ENCODE data around the gene OTOGL.

OTOGL gene

DNA sequence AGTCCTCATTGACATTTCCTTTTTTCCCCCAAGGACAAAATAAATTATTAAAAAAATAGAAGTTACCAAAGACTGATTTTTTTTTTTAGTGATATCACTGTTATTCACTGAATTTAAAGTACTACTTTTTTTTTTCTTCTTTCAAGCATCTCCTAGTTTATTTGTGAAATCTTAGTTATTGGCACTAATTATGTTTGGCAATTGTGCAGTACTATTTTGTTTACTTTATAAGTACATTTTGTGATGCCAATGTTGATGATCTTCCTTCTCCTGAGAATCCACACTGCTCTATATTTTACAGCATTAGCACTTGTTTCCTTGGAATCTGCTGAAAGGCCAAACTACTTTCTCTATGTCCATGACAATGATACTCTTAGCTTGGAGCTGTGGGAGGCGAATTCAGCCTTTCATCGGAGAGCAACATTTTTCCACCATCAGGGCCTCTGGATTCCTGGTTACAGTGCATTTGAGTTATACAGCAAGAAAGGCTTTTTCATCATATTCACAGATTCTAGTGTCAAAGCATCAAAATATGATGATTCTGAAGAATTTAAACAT lies 220.9 kb downstream of the OTOGL start:
- in situ Hi-C loops (cut with HindIII; ENCODE audit: low sequenced_read_pairs) = no loop called here
- no peak for DNase-seq (ENCODE audit: low read depth, low spot score)
- no peak for TF ChIP-seq CTCF (IDR thresholded peaks at IDR 0.05; ENCODE audit: low read depth, low read length)

GRCh38 chr12:80321653-80322052 lies 222.3 kb downstream of the OTOGL start:
- DNase-seq (ENCODE audit: low read depth, low spot score) = peak; percentile 9
- no peak for TF ChIP-seq CTCF (IDR thresholded peaks at IDR 0.05; ENCODE audit: low read depth, low read length)
- in situ Hi-C loops (cut with HindIII; ENCODE audit: low sequenced_read_pairs) = no loop called here
- no peak overlapping the region for H3K4me3 ChIP-seq (ENCODE audit: low read depth, low read length)

More for the DNA sequence above, 220.9 kb downstream of the OTOGL start:
- H3K4me3 ChIP-seq (ENCODE audit: low read depth, low read length) = no peak overlapping the region

DNA sequence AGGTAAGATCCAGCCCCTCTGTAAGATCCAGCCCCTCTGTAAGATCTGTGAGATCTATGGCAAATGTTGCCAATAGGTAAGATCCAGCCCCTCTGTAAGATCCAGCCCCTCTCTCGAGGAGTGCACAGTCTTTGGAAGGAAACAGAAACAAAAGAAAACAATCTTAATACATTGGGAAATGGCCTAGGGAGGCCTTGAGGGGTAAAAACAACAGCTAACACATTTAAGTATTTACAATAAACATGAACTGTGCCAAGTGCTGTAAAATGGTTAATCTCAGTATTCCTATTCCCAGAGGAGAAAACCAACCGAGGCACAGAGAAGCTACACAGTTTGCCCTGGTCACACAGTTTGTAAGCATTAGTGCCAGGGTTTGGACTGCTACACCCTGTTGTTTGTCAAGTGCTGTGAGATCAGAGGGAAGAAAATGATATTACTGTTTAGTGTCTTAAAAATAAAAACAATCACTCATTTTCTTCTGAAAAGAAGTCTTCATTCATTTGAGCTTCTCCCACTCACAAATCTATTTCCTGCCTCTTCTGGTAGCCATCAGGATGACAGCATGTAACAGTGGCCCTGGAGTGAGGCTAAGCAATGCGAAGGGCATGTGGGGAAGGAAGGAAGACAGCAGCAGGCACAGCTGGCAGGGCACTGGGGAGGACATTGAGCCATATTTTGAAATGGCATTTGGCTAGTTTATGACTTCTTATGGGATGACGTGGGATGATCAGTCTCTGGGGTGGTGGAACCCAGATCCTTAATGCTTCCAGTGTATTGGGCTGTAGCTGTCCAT lies 226.0 kb downstream of the OTOGL start:
- H3K4me3 ChIP-seq (ENCODE audit: low read depth, low read length) = no peak overlapping the region
- DNase-seq (ENCODE audit: low read depth, low spot score) = no peak
- TF ChIP-seq CTCF (IDR thresholded peaks at IDR 0.05; ENCODE audit: low read depth, low read length) = no peak
- in situ Hi-C loops (cut with HindIII; ENCODE audit: low sequenced_read_pairs) = no loop called here

DNA sequence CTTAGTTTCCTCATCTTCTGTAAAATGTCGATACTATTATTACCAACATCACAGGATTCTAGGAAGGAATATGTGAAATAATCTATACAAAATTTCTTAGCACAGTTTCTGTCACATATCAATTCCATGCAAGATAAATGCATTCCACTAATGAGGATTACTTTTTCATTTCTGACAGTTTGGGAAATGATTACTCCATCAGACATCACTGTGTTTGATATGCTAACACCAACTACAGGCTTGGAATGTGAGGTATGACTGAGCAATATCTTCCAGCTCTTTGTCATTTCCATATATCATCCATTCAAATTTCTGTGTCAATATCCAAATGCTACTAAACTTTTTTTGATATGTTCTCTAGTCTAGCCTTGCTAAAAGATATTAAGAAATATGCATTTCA lies 233.5 kb downstream of the OTOGL start:
- no peak for TF ChIP-seq CTCF (IDR thresholded peaks at IDR 0.05; ENCODE audit: low read depth, low read length)
- H3K4me3 ChIP-seq (ENCODE audit: low read depth, low read length) = no peak overlapping the region
- in situ Hi-C loops (cut with HindIII; ENCODE audit: low sequenced_read_pairs) = no loop called here
- DNase-seq (ENCODE audit: low read depth, low spot score) = no peak

DNA sequence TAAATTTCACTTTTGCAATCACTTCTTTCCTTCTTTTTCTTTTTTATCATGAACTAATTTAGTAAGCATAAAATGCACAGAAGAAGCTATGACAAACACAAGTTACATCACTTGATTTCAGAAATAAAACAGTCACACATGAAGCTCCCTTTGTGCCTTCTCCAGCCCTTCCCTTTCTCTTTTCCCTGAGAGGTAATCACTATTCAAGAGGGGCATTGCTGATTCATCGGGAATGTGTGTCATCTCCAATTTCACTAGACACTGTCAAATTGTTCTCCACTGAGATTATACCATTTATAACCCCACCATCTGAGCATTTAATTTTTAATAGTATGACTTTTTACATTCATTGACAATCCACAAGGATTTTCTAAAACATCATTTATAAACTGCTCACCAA lies 253.1 kb downstream of the OTOGL start:
- no peak for TF ChIP-seq CTCF (IDR thresholded peaks at IDR 0.05; ENCODE audit: low read depth, low read length)
- in situ Hi-C loops (cut with HindIII; ENCODE audit: low sequenced_read_pairs) = no loop called here
- no peak overlapping the region for H3K4me3 ChIP-seq (ENCODE audit: low read depth, low read length)
- DNase-seq (ENCODE audit: low read depth, low spot score) = peak; percentile 14

GRCh38 chr12:80353254-80353653 lies 253.9 kb downstream of the OTOGL start:
- H3K4me3 ChIP-seq (ENCODE audit: low read depth, low read length) = no peak overlapping the region
- in situ Hi-C loops (cut with HindIII; ENCODE audit: low sequenced_read_pairs) = no loop called here
- peak; percentile 50 for DNase-seq (ENCODE audit: low read depth, low spot score)
- no peak for TF ChIP-seq CTCF (IDR thresholded peaks at IDR 0.05; ENCODE audit: low read depth, low read length)

All from astrocyte of the spinal cord (primary cell).